ENCODE measurements around the gene SVEP1.

DNA sequence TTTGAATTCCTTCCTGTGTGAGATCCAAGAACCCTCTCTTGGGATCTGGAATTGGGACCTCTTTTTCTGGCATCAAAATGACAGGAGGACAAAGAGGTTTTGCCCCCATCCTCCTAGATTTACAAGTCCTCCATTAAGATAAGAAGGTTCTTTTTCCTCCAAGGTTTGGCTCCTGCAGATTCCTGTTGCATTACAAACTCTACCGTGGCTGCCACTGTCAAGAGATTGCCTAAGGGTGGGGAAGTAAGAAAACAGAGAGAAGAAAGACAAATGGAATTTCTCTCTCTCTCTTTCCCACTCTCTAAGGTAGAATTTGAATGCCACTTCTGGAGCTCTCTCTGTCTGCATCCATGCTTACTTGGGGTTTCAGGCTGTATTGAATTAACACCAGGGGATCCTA, 12.0 kb upstream of the SVEP1 start:
- TF ChIP-seq ZFP37 (tag by site-specific recombination; IDR thresholded peaks at IDR 0.05) (no peak), ZNF292 (tag by site-specific recombination; IDR thresholded peaks at IDR 0.05; ENCODE audit: borderline replicate concordance, low read depth) (no peak), ZNF24 (tag by site-specific recombination; IDR thresholded peaks at IDR 0.05) (no peak), SP3 (tag by site-specific recombination; IDR thresholded peaks at IDR 0.05) (no peak), KLF1 (tag by site-specific recombination; IDR thresholded peaks at IDR 0.05) (no peak), SP7 (tag by site-specific recombination; IDR thresholded peaks at IDR 0.05) (no peak)
- TF ChIP-seq, protein P1, sequence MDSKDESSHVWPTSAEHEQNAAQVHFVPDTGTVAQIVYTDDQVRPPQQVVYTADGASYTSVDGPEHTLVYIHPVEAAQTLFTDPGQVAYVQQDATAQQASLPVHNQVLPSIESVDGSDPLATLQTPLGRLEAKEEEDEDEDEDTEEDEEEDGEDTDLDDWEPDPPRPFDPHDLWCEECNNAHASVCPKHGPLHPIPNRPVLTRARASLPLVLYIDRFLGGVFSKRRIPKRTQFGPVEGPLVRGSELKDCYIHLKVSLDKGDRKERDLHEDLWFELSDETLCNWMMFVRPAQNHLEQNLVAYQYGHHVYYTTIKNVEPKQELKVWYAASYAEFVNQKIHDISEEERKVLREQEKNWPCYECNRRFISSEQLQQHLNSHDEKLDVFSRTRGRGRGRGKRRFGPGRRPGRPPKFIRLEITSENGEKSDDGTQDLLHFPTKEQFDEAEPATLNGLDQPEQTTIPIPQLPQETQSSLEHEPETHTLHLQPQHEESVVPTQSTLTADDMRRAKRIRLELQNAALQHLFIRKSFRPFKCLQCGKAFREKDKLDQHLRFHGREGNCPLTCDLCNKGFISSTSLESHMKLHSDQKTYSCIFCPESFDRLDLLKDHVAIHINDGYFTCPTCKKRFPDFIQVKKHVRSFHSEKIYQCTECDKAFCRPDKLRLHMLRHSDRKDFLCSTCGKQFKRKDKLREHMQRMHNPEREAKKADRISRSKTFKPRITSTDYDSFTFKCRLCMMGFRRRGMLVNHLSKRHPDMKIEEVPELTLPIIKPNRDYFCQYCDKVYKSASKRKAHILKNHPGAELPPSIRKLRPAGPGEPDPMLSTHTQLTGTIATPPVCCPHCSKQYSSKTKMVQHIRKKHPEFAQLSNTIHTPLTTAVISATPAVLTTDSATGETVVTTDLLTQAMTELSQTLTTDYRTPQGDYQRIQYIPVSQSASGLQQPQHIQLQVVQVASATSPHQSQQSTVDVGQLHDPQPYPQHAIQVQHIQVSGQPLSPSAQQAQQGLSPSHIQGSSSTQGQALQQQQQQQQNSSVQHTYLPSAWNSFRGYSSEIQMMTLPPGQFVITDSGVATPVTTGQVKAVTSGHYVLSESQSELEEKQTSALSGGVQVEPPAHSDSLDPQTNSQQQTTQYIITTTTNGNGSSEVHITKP (tag by site-specific recombination; IDR thresholded peaks at IDR 0.05), result no peak
- TF ChIP-seq, protein P2, sequence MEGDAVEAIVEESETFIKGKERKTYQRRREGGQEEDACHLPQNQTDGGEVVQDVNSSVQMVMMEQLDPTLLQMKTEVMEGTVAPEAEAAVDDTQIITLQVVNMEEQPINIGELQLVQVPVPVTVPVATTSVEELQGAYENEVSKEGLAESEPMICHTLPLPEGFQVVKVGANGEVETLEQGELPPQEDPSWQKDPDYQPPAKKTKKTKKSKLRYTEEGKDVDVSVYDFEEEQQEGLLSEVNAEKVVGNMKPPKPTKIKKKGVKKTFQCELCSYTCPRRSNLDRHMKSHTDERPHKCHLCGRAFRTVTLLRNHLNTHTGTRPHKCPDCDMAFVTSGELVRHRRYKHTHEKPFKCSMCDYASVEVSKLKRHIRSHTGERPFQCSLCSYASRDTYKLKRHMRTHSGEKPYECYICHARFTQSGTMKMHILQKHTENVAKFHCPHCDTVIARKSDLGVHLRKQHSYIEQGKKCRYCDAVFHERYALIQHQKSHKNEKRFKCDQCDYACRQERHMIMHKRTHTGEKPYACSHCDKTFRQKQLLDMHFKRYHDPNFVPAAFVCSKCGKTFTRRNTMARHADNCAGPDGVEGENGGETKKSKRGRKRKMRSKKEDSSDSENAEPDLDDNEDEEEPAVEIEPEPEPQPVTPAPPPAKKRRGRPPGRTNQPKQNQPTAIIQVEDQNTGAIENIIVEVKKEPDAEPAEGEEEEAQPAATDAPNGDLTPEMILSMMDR (tag by site-specific recombination; IDR thresholded peaks at IDR 0.05), result no peak
